Coronary artery (tissue), 2 donors: ENCODE results near the gene RUFY4.

ENCODE experiments used
- DNase-seq: peaks from one replicate; pipeline ENCODE4 v3.0.0-alpha.2; 2017; ENCODE audit warnings: low spot score
- H3K27ac ChIP-seq, 2 donors: fragments of 200-600 bp; sonication (generic); one replicate each; pipeline ENCODE4 v1.5.1; 2016 to 2019
- H3K4me3 ChIP-seq: fragments of 200-600 bp; sonication (generic); 2 replicates; pipeline ENCODE4 v1.5.1; 2016; ENCODE audit warnings: mild to moderate bottlenecking, moderate library complexity
- TF ChIP-seq, protein P1 (sequence below): fragments of 200-600 bp; sonication (generic); IDR thresholded peaks from one replicate; pipeline ENCODE4 v1.5.1; 2019; ENCODE audit warnings: antibody characterized with exemption

Gene RUFY4

DNA sequence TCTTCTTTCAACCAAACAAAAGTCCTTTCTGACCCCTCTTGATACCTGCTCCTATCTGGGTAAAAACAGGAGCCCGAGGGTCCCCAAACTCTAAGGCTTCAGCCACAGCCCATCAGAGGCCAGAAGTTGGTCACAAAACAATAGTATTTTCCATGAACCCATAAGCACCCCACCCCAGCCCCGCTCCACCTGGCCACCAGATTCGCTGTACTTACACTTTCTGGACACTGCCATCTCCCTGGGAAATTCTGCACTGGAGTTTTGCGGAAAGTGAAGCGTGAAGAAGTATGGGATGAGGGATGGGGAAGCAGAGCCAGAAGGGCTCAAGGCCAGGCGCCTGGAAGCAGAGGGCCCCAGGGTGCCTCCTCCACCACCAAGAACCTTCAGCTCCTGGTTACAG is 5.2 kb upstream of the RUFY4 start:
- TF ChIP-seq, protein P1, sequence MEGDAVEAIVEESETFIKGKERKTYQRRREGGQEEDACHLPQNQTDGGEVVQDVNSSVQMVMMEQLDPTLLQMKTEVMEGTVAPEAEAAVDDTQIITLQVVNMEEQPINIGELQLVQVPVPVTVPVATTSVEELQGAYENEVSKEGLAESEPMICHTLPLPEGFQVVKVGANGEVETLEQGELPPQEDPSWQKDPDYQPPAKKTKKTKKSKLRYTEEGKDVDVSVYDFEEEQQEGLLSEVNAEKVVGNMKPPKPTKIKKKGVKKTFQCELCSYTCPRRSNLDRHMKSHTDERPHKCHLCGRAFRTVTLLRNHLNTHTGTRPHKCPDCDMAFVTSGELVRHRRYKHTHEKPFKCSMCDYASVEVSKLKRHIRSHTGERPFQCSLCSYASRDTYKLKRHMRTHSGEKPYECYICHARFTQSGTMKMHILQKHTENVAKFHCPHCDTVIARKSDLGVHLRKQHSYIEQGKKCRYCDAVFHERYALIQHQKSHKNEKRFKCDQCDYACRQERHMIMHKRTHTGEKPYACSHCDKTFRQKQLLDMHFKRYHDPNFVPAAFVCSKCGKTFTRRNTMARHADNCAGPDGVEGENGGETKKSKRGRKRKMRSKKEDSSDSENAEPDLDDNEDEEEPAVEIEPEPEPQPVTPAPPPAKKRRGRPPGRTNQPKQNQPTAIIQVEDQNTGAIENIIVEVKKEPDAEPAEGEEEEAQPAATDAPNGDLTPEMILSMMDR: no peak
- Histone ChIP-seq H3K27ac (no peak overlapping the region), H3K4me3 (no peak overlapping the region)
- no peak for DNase-seq

DNA sequence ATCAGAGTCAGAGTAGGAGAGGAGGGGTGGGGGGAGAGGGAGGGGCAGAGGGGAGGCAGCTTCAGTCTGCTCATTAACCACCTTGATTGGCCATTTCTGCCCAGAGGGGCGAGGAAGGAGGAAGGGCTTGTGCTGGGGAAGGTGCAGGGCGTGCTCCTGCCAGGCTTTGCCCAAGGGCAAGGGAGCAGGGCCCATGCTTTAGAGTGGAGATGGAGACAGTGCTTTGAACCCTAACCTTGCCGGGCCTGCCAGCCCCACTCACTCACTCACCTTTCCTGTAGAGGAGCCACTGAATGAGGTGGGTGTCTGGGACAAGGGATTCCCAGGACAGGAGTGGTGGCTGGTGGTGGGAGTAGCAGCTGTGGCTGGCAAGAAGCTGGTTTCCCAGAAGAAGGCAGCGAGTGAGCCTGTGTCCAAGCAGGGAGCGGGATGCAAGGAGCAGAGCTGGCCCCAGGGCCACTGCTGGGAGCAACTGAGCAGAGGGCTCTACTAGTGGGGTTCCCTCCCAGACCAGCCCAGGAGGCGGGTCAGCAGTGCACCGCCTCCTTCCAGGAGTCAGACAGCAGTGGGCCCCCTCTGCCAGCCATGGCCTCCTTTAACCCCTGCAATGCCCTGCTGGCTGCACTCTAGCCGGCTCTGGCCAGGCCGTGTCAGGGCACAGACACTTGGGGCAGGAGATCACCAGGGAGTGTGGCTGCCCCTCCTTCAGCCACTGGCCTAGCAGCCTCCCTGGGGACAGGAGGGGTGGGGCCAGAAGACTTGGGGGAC is 3.6 kb upstream of the RUFY4 start:
- Histone ChIP-seq H3K27ac (no peak overlapping the region), H3K4me3 (no peak overlapping the region)
- DNase-seq: no peak
- TF ChIP-seq, protein P1: no peak

DNA sequence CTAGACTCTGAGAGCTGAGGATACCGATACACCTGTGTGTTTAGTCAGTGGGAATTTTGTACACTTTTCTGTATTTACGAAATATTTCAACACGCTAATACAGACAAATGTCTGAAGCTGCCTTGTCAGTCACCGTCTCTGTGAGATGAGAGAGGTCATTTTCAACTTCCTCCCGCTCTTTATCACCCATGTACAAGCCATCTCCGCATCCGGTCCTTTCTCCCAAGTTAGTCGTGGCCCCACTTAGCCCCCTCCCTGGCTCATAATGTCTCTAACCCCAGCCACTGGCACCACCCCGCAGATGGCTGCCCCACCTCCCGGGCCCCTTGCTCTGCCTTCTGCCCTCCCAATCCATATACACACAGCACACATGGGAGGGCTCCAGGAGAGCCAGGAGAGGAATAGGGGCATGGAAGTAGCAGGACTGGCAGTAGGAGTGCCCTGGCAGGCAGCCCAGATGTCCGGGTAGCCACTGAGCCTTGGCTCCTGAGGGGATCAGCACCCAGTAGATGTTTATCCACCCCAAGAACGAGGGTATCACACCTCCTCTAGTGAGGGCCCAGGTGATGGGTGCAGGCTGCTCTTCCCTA is 2.0 kb upstream of the RUFY4 start:
- no peak for DNase-seq
- H3K27ac ChIP-seq: no peak overlapping the region
- TF ChIP-seq, protein P1: no peak
- H3K4me3 ChIP-seq: no peak overlapping the region

DNA sequence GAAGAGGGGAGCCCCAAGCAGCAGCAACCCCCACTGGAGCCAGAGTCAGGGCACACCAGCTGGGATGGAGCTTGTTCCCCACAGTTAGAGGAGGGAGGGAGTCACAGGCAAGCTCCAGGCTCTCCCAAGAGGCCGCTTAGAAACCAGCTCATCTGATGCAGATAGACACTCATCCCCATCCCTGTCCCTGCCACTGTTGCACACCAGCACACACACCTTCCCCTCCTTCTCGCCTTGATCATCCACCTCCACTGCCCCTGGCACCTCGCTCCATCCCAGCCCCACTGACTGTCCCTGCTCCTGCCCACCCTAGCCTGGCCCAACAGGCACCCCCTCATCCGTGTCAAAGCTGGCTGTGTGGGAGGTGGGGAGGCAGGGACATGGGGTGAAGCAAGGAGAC is 1.5 kb upstream of the RUFY4 start:
- no peak for DNase-seq
- Histone ChIP-seq H3K27ac (no peak overlapping the region), H3K4me3 (no peak overlapping the region)
- TF ChIP-seq, protein P1: no peak

DNA sequence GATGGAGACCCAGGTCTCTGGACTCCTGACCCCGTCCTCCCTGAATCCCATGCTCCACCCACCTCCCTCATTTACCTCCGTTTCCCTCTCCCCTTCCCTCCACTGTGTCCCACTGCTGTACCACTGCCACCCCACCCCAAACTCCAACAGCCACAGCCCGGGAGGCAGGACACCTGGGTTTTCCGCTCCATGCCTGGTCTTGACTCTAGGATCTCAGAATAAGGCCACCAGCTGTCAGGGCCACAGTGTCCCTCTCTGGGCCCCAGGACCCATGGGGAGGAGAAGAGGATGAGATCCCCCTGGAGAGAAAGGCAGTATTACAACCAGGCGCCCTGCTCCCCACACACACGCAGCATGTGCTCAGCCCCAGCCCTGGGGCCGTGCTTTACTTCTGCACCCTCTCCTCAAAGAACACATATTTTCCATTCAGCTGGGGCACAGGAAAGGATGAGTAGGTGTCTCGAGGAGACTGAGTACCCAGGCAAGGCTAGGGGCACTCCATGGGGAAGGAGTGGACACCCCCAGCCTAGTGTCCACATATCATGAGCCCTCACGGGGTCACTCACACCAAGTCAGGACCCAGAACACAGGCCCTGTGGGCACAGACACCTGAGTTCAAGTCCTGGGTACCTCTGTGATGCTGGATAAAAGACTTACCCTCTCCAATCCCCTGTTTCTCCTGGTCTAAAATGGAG is 700 bp downstream of the RUFY4 start:
- H3K27ac ChIP-seq: no peak overlapping the region
- H3K4me3 ChIP-seq: no peak overlapping the region
- TF ChIP-seq, protein P1: no peak
- DNase-seq: no peak

DNA sequence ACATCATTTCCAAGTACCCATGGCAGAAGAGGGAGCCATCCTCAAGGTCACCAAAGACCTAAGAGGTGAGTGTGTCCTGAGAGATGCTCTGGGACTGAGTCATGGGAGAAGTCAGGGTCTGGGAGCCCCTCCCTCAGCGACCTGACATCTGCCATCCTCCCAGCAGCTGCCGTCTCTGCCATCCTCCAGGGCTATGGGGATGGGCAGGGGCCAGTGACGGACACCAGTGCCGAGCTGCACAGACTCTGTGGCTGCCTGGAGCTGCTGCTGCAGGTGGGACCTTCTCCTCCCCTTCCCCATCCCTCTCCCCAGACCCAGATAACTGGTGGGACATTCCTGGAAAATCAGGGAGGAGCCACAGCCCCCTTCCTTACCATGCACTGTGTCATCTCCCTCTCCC is 1.5 kb downstream of the RUFY4 start:
- TF ChIP-seq, protein P1: no peak
- Histone ChIP-seq H3K4me3 (no peak overlapping the region), H3K27ac (no peak overlapping the region)
- DNase-seq: no peak
